H1 (cell line): Measurements from ENCODE around the gene ETV1. TPM values are rescaled to one million over a fixed set of nuclear protein-coding genes. Genes with fewer than 3 reads are reported as not detected.

Experiments
- CTBP2 ChIP-seq: IDR thresholded peaks from 2 replicates; pipeline ENCODE4 v1.7.0; 2011; ENCODE audit warnings: borderline replicate concordance, mild to moderate bottlenecking, moderate library complexity, mixed read lengths, low read length; ENCODE audit not compliant: insufficient read depth, insufficient read length
- EZH2 ChIP-seq: fragments of 200-600 bp; sonication (generic); IDR thresholded peaks from 2 replicates; pipeline ENCODE4 v1.7.1; 2012; ENCODE audit warnings: low read depth, mild to moderate bottlenecking, moderate library complexity, low read length, inconsistent platforms; ENCODE audit not compliant: severe bottlenecking
- RFX5 ChIP-seq: IDR thresholded peaks from 2 replicates; pipeline ENCODE4 v1.6.1; 2011; ENCODE audit warnings: low read depth, low read length, improper control_type of control experiment, borderline replicate concordance
- SIN3A ChIP-seq, 2 experiments: IDR thresholded peaks in 1 of 2; conservative IDR thresholded peaks in 1 of 2; 2 replicates each; pipeline ENCODE4 v1.6.1; 2011 to 2012; ENCODE audit warnings: low read length in 2 of 2, improper control_type of control experiment in 1 of 2, low read depth in 1 of 2, mild to moderate bottlenecking in 1 of 2
- polyA plus RNA-seq, 7 experiments: library from polyadenylated mRNA; depleted of rRNA in 3 of 7; stranded (reverse) in 5 of 7; unstranded in 2 of 7; fragments of >200 nt in 5 of 7; fragments of 200-250 nt in 2 of 7; gene quantifications; 1 replicate in 5 of 7; 2 replicates in 1 of 7; 4 replicates in 1 of 7; pipeline versions ENCODE4 v1.2.1 to v1.2.3, GENCODE V29; 2011 to 2013; ENCODE audit warnings: missing spikeins in 2 of 7, mixed read lengths in 2 of 7
- total RNA-seq: library from RNA; stranded (reverse); fragmentation: NEBNext Ultra II Directional; extraction: Animal tissue kit (Norgen Biotek cat#: 25700); gene quantifications from 2 replicates; pipeline ENCODE4 v1.2.1, GENCODE V29; 2021

Gene ETV1
- total and polyA plus RNA-seq, 2 of the 8 experiments (the other 6 are each of a cell fraction or from before 2014, with no cell fraction given): 58.3 to 91.2 TPM

- TF ChIP-seq RFX5: no peak
- TF ChIP-seq EZH2: no peak
- no peak for TF ChIP-seq CTBP2
- TF ChIP-seq SIN3A (conservative IDR thresholded peaks at IDR 0.05 in 1 of 2, IDR thresholded peaks at IDR 0.05 in 1 of 2; ENCODE audit: low read depth in 1 of 2, low read length in 2 of 2): no peak
These were observed 118.5 kb downstream of the ETV1 start (continued) for GRCh38 chr7:13871008-13871407.
